Cerebellar cortex (tissue), 1 donor: ENCODE data around the gene ATF7IP2.
"Not testable (repeated sequence)": the region's sequence is repeated elsewhere in the genome, so short reads cannot be mapped to it uniquely, and the experiment has no call there.

Source experiments
- DNase-seq: peaks from one replicate; pipeline ENCODE4 v3.0.0-alpha.2; 2015; ENCODE audit warnings: low spot score

ATF7IP2 gene

GRCh38 chr16:10452208-10453158, 66.6 kb downstream of the ATF7IP2 start:
- DNase-seq: not testable (repeated sequence)

- no peak for DNase-seq
Observed at GRCh38 chr16:10453159-10453510, 67.3 kb downstream of the ATF7IP2 start.

GRCh38 chr16:10465821-10466220, 80.0 kb downstream of the ATF7IP2 start:
- DNase-seq: no peak

- DNase-seq: no peak
Observed at GRCh38 chr16:10466313-10466712, 80.5 kb downstream of the ATF7IP2 start.

GRCh38 chr16:10466861-10467260, 81.0 kb downstream of the ATF7IP2 start:
- no peak for DNase-seq

- DNase-seq: not testable (repeated sequence)
Observed at GRCh38 chr16:10476636-10477035, 90.8 kb downstream of the ATF7IP2 start.

- DNase-seq: no peak
Observed at GRCh38 chr16:10480151-10480550, 94.3 kb downstream of the ATF7IP2 start.

GRCh38 chr16:10485159-10485558, 99.3 kb downstream of the ATF7IP2 start:
- DNase-seq: no peak

GRCh38 chr16:10485698-10486382, 100.0 kb downstream of the ATF7IP2 start:
- no peak for DNase-seq

GRCh38 chr16:10490141-10490540, 104.3 kb downstream of the ATF7IP2 start:
- DNase-seq: no peak

GRCh38 chr16:10493276-10493675, 107.4 kb downstream of the ATF7IP2 start:
- DNase-seq: no peak

GRCh38 chr16:10494343-10495030, 108.6 kb downstream of the ATF7IP2 start:
- no peak for DNase-seq

- DNase-seq: no peak
Observed at GRCh38 chr16:10495031-10495345, 109.1 kb downstream of the ATF7IP2 start.

- DNase-seq: no peak
Observed at GRCh38 chr16:10497132-10498101, 111.6 kb downstream of the ATF7IP2 start.

- DNase-seq: no peak
Observed at GRCh38 chr16:10500582-10500981, 114.7 kb downstream of the ATF7IP2 start.

GRCh38 chr16:10501016-10501607, 115.3 kb downstream of the ATF7IP2 start:
- no peak for DNase-seq

- no peak for DNase-seq
Observed at GRCh38 chr16:10502776-10503175, 116.9 kb downstream of the ATF7IP2 start.

GRCh38 chr16:10504404-10504885, 118.6 kb downstream of the ATF7IP2 start:
- no peak for DNase-seq

- not testable (repeated sequence) for DNase-seq
Observed at GRCh38 chr16:10505286-10505685, 119.4 kb downstream of the ATF7IP2 start.

GRCh38 chr16:10509534-10510025, 123.7 kb downstream of the ATF7IP2 start:
- DNase-seq: peak; percentile 93

- no peak for DNase-seq
Observed at GRCh38 chr16:10510279-10510678, 124.4 kb downstream of the ATF7IP2 start.
